Retina (tissue), 1 donor: ENCODE data around the gene SLC17A7.
"Not testable (repeated sequence)": the region's sequence is repeated elsewhere in the genome, so short reads cannot be mapped to it uniquely, and the experiment has no call there.

Source experiments
- DNase-seq: peaks from one replicate; pipeline ENCODE4 v3.0.0-alpha.2; 2016

Gene SLC17A7

DNA sequence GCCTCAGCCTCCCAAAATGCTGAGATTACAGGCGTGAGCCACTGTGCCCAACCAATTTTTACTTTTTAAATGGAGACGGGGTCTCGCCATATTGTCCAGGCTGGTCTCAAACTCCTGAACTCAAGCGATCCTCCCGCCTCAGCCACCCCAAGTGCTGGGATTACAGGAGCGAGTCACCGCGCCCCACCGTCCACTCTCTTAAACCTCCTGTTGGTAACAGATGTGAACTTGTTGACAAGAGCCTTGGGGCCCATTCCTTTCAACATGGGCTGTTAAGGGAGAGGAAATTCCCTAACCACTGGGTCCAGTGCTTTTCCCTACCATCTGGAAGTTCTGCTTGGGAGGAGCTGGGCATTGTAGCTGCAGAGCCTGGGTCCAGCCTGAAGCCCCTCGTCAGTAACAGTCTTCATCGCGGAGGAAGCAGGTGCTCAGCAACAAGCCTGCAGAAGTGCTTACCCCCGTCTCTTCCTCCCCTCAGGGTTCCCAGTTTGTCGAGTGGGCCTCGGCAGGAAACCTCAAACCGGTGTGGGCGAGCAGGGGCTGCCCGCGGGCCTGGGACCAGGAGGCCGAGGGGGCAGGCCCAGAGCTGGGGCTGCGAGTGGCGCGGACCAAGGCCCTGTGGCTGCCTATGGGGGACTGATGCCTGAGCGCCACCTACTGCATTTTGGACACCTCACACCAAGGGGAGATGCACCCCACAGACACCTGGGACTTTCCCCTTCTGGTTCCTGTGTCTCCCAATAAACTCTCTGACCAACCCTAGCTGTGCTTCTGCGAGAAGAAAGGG is 28.7 kb upstream of the SLC17A7 start:
- DNase-seq, result no peak

DNA sequence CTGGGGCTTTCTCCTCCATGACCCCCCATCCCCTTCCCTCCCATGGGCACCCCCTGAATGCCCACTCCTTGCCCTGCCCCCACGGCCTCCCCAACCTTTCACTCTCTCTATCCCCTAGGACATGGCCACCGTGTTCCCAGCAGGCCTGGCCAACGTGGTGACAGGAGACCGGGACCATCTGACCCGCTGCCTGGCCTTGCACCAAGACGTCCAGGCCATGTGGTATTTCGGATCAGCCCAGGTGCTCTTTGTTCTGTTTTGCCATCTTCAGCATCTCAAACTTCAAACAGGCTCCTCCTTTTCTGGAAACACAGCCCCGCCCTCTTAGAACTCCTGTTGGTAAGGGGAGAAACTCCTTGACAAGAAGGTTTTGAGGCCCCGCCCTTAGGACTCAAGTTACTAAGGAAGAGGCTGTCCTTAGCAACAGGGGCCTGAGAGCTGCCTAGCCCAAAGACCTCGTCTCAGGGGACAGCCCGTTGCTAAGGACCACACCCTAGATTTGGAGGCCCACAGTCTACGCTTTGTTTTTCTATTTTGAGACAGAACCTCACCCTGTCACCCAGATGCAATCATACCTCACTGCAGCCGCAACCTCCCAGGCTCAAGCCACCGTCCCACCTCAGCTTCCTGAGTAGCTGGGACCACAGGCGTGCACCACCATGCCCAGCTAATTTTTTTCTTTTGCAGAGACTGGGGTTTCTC is 27.6 kb upstream of the SLC17A7 start:
- no peak for DNase-seq

DNA sequence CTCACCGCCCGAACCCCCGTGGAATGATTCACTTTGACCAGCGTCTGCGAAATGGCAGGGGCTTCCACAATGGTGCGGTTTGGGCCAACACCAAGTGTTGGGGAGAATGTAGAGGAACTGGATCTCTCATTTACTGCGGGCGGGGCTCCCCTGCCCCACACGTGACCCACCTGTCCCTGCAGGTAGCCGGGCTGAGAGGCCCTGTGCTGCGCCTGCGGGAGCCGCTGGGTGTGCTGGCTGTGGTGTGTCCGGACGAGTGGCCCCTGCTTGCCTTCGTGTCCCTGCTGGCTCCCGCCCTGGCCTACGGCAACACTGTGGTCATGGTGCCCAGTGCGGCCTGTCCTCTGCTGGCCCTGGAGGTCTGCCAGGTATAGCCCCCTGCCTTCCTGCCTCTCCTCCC is 26.9 kb upstream of the SLC17A7 start:
- DNase-seq, result no peak

DNA sequence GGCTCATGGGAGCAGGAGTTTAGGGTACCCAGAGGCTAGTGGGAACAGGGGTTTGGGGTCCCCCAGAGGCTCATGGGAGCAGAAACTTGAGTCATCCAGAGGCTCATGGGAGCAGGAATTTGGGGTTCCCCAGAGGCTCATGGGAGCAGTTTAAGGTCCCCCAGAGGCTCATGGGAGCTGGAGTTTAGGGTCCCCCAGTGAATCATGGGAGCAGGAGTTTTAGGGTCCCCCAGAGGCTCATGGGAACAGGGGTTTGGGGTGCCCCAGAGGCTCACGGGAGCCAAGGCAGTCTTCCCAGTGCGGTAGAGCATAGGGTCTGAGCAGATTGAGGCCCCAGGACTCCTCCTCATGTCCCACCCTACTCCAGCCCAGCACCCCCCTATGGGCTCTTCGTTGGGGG is 24.0 kb upstream of the SLC17A7 start:
- no peak for DNase-seq

DNA sequence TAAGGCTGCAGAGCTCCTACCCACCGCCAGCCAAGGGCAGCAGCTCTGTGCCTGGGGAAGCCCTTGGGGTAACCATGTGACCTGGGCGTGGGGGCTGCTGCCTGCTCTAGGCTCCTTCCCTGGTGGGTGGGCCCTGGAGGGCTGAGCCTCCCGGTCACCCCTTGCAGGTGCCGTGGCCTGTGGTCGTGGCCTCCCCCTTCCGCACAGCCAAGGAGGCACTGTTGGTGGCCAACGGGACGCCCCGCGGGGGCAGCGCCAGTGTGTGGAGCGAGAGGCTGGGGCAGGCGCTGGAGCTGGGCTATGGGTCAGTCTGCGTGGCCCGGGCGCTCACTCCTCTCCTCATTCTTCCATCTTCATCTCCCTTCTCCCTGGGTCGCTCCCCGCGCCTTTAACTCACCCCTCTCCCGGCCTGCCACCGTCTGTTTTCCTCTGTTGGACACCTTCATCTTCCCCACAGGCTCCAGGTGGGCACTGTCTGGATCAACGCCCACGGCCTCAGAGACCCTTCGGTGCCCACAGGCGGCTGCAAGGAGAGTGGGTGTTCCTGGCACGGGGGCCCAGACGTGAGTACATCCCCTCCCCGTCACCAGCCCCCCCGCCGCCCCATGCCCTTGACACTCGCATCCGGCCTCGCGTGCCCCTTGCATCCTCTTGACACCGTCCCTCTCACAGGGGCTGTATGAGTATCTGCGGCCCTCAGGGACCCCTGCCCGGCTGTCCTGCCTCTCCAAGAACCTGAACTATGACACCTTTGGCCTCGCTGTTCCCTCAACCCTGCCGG is 22.8 kb upstream of the SLC17A7 start:
- DNase-seq, result no peak

DNA sequence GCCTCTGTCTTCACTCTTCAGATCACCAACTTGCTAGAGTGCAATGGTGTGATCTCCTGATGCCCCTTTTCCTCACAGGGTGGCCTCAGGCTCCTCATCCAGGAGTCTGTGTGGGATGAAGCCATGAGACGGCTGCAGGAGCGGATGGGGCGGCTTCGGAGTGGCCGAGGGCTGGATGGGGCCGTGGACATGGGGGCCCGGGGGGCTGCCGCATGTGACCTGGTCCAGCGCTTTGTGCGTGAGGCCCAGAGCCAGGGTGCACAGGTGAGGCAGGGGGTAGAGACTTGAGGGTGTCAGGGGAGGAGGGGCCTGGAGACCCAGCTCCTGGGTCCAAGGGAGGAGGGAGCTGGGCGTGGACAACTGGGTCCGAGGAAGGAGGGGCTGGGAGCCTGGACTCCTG is 21.2 kb upstream of the SLC17A7 start:
- no peak for DNase-seq

DNA sequence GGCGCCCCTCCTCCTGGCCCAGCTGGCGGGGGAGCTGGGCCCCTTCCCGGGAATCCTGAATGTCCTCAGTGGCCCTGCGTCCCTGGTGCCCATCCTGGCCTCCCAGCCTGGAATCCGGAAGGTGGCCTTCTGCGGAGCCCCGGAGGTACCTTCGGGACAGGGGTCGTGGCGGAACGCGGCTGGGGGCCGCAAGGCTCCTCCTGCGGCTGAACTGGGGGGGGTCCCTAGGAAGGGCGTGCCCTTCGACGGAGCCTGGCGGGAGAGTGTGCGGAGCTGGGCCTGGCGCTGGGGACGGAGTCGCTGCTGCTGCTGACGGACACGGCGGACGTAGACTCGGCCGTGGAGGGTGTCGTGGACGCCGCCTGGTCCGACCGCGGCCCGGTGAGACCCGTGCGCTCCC is 20.3 kb upstream of the SLC17A7 start:
- DNase-seq, result no peak

DNA sequence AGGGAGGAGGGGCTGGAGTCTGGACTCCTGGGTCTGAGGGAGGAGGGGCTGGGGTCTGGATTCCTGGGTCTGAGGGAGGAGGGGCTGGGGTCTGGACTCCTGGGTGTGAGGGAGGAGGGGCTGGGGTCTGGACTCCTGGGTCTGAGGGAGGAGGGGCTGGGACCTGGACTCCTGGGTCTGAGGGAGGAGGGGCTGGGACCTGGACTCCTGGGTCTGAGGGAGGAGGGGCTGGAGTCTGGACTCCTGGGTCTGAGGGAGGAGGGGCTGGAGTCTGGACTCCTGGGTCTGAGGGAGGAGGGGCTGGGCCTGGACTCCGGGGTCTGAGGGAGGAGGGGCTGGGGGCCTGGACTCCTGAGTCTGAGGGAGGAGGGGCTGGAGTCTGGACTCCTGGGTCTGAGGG is 19.8 kb upstream of the SLC17A7 start:
- DNase-seq, result not testable (repeated sequence)

DNA sequence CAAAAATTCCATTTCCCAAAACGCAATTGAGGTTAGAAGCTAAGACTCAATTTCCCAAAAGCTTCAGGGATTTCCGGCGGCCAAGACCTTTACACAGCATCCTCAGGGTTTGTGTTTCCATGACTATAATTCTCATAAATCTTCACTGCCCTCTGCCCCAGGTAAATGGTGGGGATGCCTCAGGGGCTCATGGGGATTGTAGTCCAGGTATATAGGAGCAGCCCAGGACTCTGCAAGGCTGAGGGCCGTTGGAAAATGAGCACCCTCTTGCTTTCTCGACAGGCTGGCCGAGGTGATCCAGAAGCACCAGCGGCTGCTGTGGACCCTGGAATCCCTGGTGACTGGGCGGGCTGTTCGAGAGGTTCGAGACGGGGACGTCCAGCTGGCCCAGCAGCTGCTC is 18.1 kb upstream of the SLC17A7 start:
- no peak for DNase-seq

DNA sequence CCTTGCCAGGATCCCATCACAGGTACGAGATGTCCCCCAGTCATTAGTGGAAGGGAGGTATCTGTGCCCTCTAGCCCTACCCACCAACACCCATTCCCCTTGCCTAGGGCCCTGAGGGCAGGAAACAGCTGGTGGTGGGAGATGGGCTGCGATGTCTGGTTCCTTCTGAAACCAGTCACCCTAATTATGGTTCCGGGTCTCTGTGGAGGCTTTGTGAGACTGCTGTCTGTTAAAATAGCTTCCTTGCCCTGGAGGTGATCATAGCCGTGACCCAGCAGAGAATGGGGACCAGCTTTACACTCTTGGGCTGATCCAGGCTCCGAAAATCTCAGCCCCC is 17.2 kb upstream of the SLC17A7 start:
- DNase-seq, result no peak

DNA sequence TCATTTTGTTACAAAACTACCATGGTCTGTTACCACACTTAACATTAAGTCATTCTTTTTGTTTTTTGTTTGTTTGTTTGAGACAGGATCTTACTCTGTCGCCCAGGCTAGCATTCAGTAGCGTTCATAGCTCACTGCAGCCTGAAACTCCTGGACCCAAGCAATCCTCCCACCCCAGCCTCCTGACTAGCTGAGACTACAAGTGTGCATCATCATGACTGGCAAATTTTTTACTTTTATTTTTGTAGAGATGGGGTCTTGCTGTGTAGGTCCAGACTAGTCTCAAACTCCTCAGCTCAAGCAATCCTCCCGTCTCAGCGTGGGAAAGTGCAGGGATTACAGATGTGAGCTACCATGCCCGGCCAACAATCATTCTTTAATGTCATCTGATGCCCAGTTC is 15.0 kb upstream of the SLC17A7 start:
- DNase-seq, result no peak

DNA sequence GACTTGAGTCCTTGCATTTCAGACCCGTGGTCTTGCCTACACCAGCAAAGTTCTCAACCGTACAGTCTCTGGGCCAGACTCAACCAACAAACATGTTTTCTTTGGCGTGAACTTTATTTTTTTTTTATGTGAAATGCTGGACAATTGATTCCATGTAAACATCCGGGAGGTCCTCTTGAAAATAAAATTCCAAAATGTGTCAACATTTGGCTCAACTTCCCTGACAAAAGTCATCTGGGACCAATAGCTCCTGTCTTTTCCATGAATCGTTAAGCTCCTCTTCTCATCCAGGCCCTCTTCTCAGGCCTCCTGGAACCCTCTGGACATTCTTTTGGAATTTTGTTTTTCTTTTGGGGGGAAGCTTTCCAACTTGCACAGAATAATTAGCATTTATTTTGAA is 14.4 kb upstream of the SLC17A7 start:
- no peak for DNase-seq

DNA sequence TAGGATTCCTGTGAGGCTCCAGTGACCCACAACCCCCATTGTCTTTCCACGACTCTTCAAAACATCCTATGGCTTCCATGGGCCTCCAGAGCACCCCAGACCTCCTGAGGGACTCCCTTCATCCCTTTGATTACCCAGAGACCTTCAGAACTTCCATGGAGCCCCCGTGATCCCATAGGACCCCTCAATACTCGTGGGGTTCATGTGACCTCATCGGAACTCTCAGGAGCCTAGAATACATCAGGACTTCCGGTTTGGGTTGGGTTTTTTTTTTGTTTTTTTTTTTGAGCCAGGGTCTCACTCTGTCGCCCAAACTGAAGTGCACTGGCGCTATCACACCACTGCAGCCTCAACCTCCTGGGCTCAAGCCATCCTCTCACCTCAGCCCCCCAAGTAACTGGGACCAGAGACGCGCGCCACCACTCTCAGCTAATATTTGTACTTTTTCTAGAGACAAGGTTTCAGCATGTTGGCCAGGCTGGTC is 12.5 kb upstream of the SLC17A7 start:
- DNase-seq, result no peak

DNA sequence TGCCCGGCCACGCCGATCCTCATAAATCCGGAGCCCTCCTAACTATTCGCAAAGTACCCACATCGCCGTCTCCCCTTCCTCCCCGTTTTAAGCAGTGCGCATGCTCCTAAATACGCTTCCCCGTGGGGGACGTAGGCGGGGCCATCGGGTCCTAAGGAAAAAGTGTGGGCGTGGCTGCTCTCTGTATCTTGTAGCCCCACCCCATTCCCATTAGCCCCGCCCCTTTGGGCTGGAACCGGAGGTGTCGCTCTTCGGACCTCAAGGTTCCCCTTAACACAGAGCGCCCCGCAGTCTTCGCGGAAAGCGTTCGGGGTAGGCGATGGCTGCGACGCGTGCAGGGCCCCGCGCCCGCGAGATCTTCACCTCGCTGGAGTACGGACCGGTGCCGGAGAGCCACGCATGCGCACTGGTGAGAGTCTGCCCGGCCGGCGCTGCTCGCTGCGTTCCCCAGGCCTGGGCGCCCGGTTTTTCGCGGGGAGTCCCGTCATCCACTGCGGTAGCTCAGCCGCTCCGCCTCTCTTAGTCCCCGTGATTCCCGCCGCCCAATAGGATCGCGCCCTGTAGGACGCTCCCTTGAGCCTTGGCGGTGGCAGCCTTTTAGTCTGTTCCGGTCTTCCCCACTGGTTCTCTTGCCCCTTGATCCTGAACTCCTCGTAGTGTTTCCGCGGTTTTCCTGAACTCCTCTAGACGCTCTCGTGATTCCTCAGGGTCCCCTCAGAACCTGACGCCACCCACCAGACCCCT is 11.9 kb upstream of the SLC17A7 start, which contains the start of gene ALDH16A1:
TSS of gene ALDH16A1 (plus strand) at position 213 of the 744 bp plus-strand sequence. CDS start at position 320, 107 bp downstream.
- DNase-seq, result peak; percentile 99

DNA sequence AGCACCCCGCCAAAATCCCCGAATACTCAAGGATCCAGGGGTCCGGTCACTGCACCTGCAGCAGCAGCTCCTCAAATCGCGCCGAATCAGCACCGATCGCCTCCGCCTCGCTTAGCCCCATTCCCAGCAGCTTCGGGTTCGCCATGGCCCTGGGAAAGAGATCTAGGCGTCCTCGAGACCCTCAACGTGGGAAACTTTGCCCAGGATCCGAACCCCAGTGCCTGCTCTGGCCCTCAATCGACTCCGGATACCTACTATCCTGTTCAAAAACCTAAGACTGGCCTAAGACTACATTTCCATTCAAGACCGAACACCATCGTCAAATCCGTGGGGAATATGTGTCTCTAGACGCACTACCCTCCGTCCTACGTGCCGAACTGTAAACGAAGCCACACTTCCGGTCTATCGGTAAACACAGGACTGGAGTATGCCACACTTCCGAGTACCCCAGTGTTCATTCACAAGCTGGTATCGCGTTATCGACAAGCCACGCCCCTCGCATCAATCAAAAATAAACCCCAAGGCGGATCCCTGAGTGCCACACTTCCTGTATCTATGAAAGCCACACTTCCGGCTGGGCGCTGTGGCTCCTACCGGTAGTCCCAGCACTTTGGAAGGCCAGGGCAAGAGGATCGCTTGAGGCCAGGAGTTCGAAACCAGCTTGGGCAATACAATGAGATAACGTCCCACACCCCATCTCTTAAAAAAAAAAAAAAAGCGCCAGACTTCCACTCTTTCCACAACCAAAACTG is 10.3 kb upstream of the SLC17A7 start, which contains the start of gene PIH1D1:
TSS of gene PIH1D1 (minus strand) at position 385 of the 752 bp plus-strand sequence. CDS start at position 145, 240 bp downstream.
- peak; percentile 94 for DNase-seq

DNA sequence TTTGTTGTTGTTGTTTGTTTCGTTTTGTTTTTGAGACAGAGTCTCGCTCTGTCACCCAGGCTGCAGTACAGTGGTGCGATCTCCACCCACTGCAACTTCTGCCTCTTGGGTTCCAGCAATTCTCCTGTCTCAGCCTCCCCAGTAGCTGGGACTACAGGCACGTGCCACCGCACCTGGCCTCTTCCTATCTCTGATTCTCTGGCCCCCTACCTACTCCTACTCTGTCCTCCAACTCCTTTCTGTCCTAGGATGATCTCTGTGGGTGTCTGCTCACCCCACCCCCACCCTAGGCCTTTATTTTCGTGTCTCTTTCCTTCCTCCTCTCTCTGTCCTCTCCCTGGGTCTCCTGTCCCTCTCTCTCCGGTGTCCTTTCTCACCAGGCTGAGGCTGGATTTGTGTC is 9.1 kb upstream of the SLC17A7 start:
- DNase-seq, result no peak

DNA sequence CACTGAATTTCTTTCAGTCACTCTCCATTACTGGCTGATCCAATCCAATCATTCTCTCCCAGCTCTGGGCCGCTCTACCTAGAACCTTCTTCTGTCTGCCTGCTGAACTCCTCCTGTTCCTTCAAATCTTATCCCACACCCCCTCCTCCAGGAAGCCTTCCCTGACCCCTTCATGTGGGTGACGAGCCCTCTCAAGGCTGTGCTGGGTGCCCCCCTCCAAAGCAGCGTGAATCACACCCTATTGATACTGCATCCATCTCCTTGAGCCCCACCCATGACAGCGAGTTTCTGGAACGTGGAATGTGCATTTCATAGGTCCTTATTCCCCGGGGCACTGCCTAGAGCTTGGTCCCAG is 7.1 kb upstream of the SLC17A7 start:
- DNase-seq, result no peak

DNA sequence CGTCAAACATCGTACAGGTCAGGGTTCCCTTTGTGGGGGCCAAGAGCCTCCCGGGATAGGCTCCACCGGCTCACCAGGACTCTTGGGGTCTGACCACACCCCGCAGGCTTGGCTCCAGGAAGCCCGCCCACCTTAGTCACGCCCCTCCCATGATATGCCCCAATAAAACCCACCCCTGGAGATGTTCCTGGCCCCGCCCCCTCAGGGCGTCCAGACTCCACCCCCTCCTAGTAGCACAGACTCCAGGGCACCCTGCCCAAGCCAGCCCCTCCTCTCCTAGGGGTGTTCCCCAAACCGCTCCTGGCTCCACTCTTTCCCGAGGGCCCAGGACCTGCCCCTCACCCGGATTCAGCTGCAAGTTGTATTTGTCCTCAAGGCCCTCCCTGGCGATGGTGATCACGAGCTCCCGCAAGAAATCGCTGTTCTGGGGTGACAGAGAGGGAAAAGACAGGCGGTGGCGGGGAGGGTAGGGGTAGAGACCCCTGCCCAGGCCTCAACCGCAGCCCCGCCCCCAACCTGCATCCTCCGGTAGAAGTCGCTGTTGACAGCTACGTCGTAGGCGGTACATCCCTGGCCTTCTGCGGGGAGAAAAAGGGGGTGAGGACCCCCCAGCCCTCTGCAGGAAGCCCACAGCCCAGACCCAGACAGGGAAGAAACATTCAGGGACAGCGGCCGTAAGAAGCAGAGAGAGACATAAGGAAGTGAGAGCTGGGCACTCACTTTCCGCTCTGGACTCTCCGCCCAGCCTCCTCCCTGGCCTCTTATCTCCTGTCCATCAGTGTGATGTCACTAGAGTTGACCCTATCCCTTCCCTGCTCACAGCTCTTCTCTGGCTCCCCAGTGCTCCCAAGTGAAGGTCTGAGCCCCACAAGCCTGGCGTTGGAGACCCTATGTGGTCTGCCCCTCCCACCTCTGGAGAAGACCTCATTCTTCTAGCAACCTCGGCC is 6.4 kb upstream of the SLC17A7 start:
- no peak for DNase-seq

DNA sequence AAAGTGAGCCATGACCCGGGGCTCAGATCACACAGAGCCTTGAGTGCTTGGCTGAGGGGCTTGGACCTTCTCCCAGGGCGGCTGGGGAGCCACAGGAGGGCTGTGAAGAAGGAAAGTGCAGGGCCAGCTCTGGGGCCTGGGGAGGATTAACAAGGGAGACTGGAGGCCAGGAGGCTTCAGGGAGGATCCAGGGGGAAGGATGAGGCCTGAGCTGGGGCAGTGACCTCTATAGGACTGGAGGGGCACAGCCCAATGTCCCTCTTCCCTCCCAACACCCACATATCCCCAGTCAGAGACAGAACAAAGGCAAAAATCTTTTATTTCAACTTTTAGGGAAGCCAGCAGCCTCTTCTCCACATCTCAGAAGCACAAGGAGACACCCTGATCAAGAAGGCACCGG is 4.7 kb upstream of the SLC17A7 start:
- no peak for DNase-seq

DNA sequence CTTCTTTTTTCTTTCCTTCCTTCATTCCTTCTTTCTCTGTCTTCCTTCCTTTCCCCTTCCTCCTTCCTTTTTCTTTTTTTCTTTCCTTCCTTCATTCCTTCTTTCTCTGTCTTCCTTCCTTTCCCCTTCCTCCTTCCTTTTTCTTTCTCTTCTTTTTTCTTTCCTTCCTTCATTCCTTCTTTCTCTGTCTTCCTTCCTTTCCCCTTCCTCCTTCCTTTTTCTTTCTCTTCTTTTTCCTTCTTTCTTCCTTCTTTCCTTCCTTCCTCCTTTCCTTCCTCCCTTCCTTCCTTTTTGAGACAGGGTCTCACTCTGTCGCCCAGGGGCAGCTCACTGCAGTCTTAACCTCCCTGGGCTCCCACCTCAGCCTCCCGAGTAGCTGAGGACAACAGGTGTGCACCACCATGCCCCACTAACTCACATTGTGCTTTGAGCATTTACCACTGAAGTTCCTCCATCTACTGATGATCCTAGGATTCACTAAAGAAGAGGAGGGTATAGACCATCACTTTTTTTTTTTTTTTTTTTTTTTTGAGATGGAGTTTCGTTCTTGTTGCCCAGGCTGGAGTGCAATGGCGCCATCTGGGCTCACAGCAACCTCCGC is 2.9 kb upstream of the SLC17A7 start:
- DNase-seq, result not testable (repeated sequence)
